H1 (cell line): ENCODE measurements around the gene PIP4K2C. TPM values are rescaled to one million over a fixed set of nuclear protein-coding genes. Genes with fewer than 3 reads are reported as not detected.

Source experiments
- CTCF ChIA-PET: fragments of 300-600 bp; sonication (Branson Sonifier 250); formaldehyde crosslinking; loops from one replicate; lab custom pipeline; 2021; ENCODE audit not compliant: partially characterized antibody; lab: Charles Lee
- POLR2A ChIA-PET: fragments of 300-600 bp; sonication (Branson Sonifier 250); formaldehyde crosslinking; loops from one replicate; lab custom pipeline; 2021; ENCODE audit warnings: inconsistent platforms; ENCODE audit not compliant: partially characterized antibody; lab: Charles Lee
- DNase-seq, 2 experiments: peaks; one replicate each; pipeline versions ENCODE4 v3.0.0 to v3.0.0-alpha.2; 2010 to 2022; ENCODE audit warnings: low spot score in 2 of 2, low read depth in 1 of 2, mixed read lengths in 1 of 2
- FAIRE-seq: peaks from 2 replicates; lab custom pipeline; 2011; peaks lifted over from hg19 to GRCh38; lab: Jason Lieb, UNC
- H2AFZ ChIP-seq: 2 replicates; pipeline ENCODE4 v1.8.1; 2012; ENCODE audit warnings: low read length, inconsistent platforms
- H2AK5ac ChIP-seq: 2 replicates; pipeline ENCODE4 v1.6.1; 2013; ENCODE audit warnings: low read depth, low read length
- H2BK120ac ChIP-seq: replicated peaks from 2 replicates; pipeline ENCODE3; 2013; ENCODE audit warnings: low read depth, low read length, inconsistent platforms
- H2BK12ac ChIP-seq: 2 replicates; pipeline ENCODE4 v1.6.1; 2013; ENCODE audit warnings: low read depth, low read length
- H2BK15ac ChIP-seq: 2 replicates; pipeline ENCODE4 v1.6.1; 2013; ENCODE audit warnings: low read length
- H2BK20ac ChIP-seq: 2 replicates; pipeline ENCODE4 v1.6.1; 2013; ENCODE audit warnings: low read length
- H2BK5ac ChIP-seq: 2 replicates; pipeline ENCODE4 v1.6.1; 2013; ENCODE audit warnings: low read depth, low read length
- H3K14ac ChIP-seq: 2 replicates; pipeline ENCODE4 v1.6.1; 2013; ENCODE audit warnings: inconsistent platforms; ENCODE audit not compliant: insufficient read length
- H3K18ac ChIP-seq: 2 replicates; pipeline ENCODE4 v1.6.1; 2013; ENCODE audit warnings: low read length; ENCODE audit errors: extremely low read depth
- H3K23ac ChIP-seq: 2 replicates; pipeline ENCODE4 v1.6.1; 2013; ENCODE audit warnings: inconsistent platforms; ENCODE audit not compliant: insufficient read length
- H3K23me2 ChIP-seq: 2 replicates; pipeline ENCODE4 v1.6.1; 2013; ENCODE audit warnings: low read depth, low read length
- H3K27ac ChIP-seq: 2 replicates; pipeline ENCODE4 v1.6.1; 2011; ENCODE audit warnings: low read depth, low read length, inconsistent platforms
- H3K27me3 ChIP-seq, 4 experiments: replicated peaks in 1 of 4; 1 replicate in 1 of 4; 2 replicates in 3 of 4; pipeline versions ENCODE4 v1.6.1 to v1.8.1; 2011 to 2013; ENCODE audit warnings: low read length in 3 of 4, mild to moderate bottlenecking in 3 of 4, inconsistent platforms in 2 of 4, mixed read lengths in 2 of 4, moderate library complexity in 1 of 4; ENCODE audit not compliant: control insufficient read depth in 3 of 4, insufficient read depth in 3 of 4; ENCODE audit errors: extremely low read depth in 1 of 4
- H3K36me3 ChIP-seq, 4 experiments: 2 replicates each; pipeline versions ENCODE4 v1.6.1 to v1.8.1; 2011 to 2013; ENCODE audit warnings: mild to moderate bottlenecking in 4 of 4, low read length in 3 of 4, moderate library complexity in 2 of 4, control low read depth in 1 of 4, inconsistent platforms in 1 of 4; ENCODE audit not compliant: insufficient read depth in 4 of 4, control insufficient read depth in 2 of 4
- H3K4ac ChIP-seq: replicated peaks from 2 replicates; pipeline ENCODE3; 2013; ENCODE audit warnings: low read length, low read depth, mixed read lengths, inconsistent platforms; ENCODE audit not compliant: insufficient read length
- H3K4me1 ChIP-seq, 4 experiments: replicated peaks in 1 of 4; 1 replicate in 1 of 4; 2 replicates in 3 of 4; pipeline versions ENCODE4 v1.6.1 to v1.8.1; 2011 to 2013; ENCODE audit warnings: low read length in 3 of 4, inconsistent platforms in 2 of 4, mixed read lengths in 1 of 4; ENCODE audit not compliant: insufficient read depth in 4 of 4, control insufficient read depth in 3 of 4
- H3K4me2 ChIP-seq, 2 experiments: 2 replicates each; pipeline versions ENCODE4 v1.6.1 to v1.8.1; 2011 to 2013; ENCODE audit warnings: low read depth in 2 of 2, low read length in 2 of 2, control low read depth in 1 of 2, inconsistent platforms in 1 of 2, mild to moderate bottlenecking in 1 of 2; ENCODE audit not compliant: insufficient read depth in 1 of 2
- H3K4me3 ChIP-seq, 4 experiments: fragments of 200-600, 300-600 bp in 1 of 4; sonication (generic), shearing (Covaris generic), sonication (Bioruptor Twin) in 1 of 4; 2 replicates each; pipeline versions ENCODE4 v1.5.1 to v1.8.1; 2011 to 2016; ENCODE audit warnings: low read length in 4 of 4, low read depth in 3 of 4, control low read depth in 2 of 4, inconsistent platforms in 2 of 4, mild to moderate bottlenecking in 2 of 4, mixed read lengths in 1 of 4, moderate library complexity in 1 of 4; ENCODE audit not compliant: insufficient read depth in 2 of 4; ENCODE audit errors: extremely low read depth in 1 of 4
- H3K56ac ChIP-seq: replicated peaks from 2 replicates; pipeline ENCODE3; 2013; ENCODE audit warnings: low read depth, mild to moderate bottlenecking, mixed read lengths, low read length, inconsistent platforms; ENCODE audit not compliant: insufficient read length
- H3K79me1 ChIP-seq: 2 replicates; pipeline ENCODE4 v1.6.1; 2013; ENCODE audit warnings: low read depth, low read length, control low read depth
- H3K79me2 ChIP-seq, 2 experiments: 2 replicates each; pipeline versions ENCODE4 v1.6.1 to v1.8.1; 2012 to 2013; ENCODE audit warnings: low read length in 2 of 2, mild to moderate bottlenecking in 2 of 2, inconsistent platforms in 1 of 2; ENCODE audit not compliant: insufficient read depth in 2 of 2, control insufficient read depth in 1 of 2
- H3K9ac ChIP-seq, 4 experiments: replicated peaks in 1 of 4; 1 replicate in 1 of 4; 2 replicates in 3 of 4; pipeline versions ENCODE4 v1.6.1 to v1.8.1; 2011 to 2013; ENCODE audit warnings: low read depth in 3 of 4, low read length in 3 of 4, control low read depth in 2 of 4, mild to moderate bottlenecking in 2 of 4, moderate library complexity in 2 of 4, inconsistent platforms in 1 of 4; ENCODE audit errors: extremely low read depth in 1 of 4
- H3K9me3 ChIP-seq, 2 experiments: 2 replicates each; pipeline versions ENCODE4 v1.6.1 to v1.8.1; 2012 to 2013; ENCODE audit warnings: mild to moderate bottlenecking in 2 of 2, moderate library complexity in 2 of 2, control low read depth in 1 of 2, inconsistent platforms in 1 of 2, low read depth in 1 of 2, low read length in 1 of 2, mixed read lengths in 1 of 2; ENCODE audit not compliant: insufficient read depth in 2 of 2
- H4K20me1 ChIP-seq, 2 experiments: replicated peaks in 1 of 2; 2 replicates each; pipeline versions ENCODE3 to v1.8.1; 2011 to 2013; ENCODE audit warnings: inconsistent platforms in 2 of 2, low read length in 2 of 2, mild to moderate bottlenecking in 1 of 2; ENCODE audit not compliant: insufficient read depth in 2 of 2, control insufficient read depth in 1 of 2
- H4K5ac ChIP-seq: 2 replicates; pipeline ENCODE4 v1.6.1; 2013; ENCODE audit warnings: low read length, low read depth, mixed read lengths, inconsistent platforms; ENCODE audit not compliant: insufficient read length
- H4K8ac ChIP-seq: 2 replicates; pipeline ENCODE4 v1.8.0; 2013; ENCODE audit warnings: mild to moderate bottlenecking, moderate library complexity, low read length, inconsistent platforms; ENCODE audit not compliant: insufficient read depth; ENCODE audit errors: extremely low read depth
- H4K91ac ChIP-seq: replicated peaks from 2 replicates; pipeline ENCODE3; 2013; ENCODE audit warnings: low read length, mixed read lengths, inconsistent platforms; ENCODE audit not compliant: insufficient read length
- MAFK ChIP-seq: IDR thresholded peaks from 2 replicates; pipeline ENCODE4 v1.6.1; 2012; ENCODE audit warnings: low read depth, mild to moderate bottlenecking, improper control_type of control experiment, low read length
- PHF8 ChIP-seq: fragments of 200-600 bp; sonication (generic); conservative IDR thresholded peaks from 2 replicates; pipeline ENCODE4 v1.7.1; 2012; ENCODE audit warnings: low read depth, mild to moderate bottlenecking, inconsistent platforms, low read length, moderate library complexity
- POU5F1 ChIP-seq: IDR thresholded peaks from 2 replicates; pipeline ENCODE4 v1.6.1; 2011; ENCODE audit warnings: low read depth, mild to moderate bottlenecking, low read length, moderate library complexity
- SAP30 ChIP-seq: fragments of 300-600 bp; sonication (generic); IDR thresholded peaks from 2 replicates; pipeline ENCODE4 v1.7.1; 2012; ENCODE audit warnings: low read length, moderate library complexity, mild to moderate bottlenecking, inconsistent platforms; ENCODE audit not compliant: insufficient read depth, insufficient replicate concordance
- SIN3A ChIP-seq, 2 experiments: IDR thresholded peaks in 1 of 2; conservative IDR thresholded peaks in 1 of 2; 2 replicates each; pipeline ENCODE4 v1.6.1; 2011 to 2012; ENCODE audit warnings: low read length in 2 of 2, improper control_type of control experiment in 1 of 2, low read depth in 1 of 2, mild to moderate bottlenecking in 1 of 2
- WGBS, 2 experiments: shearing (Covaris generic) in 1 of 2; methylation state at CpG; one replicate each; pipeline versions ENCODE4 v1.1.6 to v1.1.7; 2013 to 2015; ENCODE audit warnings: low lambda C conversion rate in 2 of 2, mixed read lengths in 2 of 2, inconsistent platforms in 1 of 2, low coverage in 1 of 2, missing lambda C conversion rate in 1 of 2; ENCODE audit not compliant: insufficient replicate concordance in 2 of 2, insufficient coverage in 1 of 2, insufficient read length in 1 of 2; ENCODE audit errors: extremely low coverage in 1 of 2, missing lambda C conversion rate in 1 of 2; 5-methylcytosine and 5-hydroxymethylcytosine counted together
- polyA plus RNA-seq, 7 experiments: library from polyadenylated mRNA; depleted of rRNA in 3 of 7; stranded (reverse) in 5 of 7; unstranded in 2 of 7; fragments of >200 nt in 5 of 7; fragments of 200-250 nt in 2 of 7; gene quantifications; 1 replicate in 5 of 7; 2 replicates in 1 of 7; 4 replicates in 1 of 7; pipeline versions ENCODE4 v1.2.1 to v1.2.3, GENCODE V29; 2011 to 2013; ENCODE audit warnings: missing spikeins in 2 of 7, mixed read lengths in 2 of 7
- total RNA-seq: library from RNA; stranded (reverse); fragmentation: NEBNext Ultra II Directional; extraction: Animal tissue kit (Norgen Biotek cat#: 25700); gene quantifications from 2 replicates; pipeline ENCODE4 v1.2.1, GENCODE V29; 2021

PIP4K2C gene
- total and polyA plus RNA-seq, 2 of the 8 experiments (the other 6 are each of a cell fraction or from before 2014, with no cell fraction given), result 25.0 to 27.1 TPM

DNA sequence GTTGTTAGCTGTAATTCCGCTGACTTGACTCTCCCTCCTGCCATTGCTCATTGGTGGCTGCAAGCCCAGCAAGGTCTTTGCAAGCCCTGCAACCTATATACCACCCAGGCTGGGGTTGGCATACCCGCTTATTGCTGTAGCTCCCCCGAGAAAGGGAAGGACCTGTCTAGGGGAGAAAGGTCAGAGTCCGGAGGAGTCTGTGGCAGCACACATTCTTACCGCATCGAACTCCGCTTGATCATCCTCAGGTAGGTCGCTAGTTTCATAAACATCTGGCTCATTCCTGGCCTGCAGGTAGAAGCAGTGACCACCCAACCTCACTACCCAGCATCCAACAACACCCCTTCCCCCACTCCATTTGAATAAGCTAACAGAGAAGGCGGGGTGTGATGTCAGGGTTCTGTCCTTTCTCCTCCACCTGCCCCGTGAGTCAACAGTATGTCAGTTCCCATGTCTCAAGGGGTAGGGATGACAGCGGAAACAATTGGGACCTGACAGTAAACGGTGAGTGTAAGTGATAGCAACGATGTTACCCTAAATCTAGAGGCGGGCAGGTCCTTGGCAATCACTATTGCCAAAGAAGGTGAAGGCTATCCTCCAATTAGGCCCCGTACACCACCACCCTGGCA lies 45.1 kb upstream of the PIP4K2C start:
- Histone ChIP-seq H3K27ac (0 out of 2 replicates have a peak overlapping the region, but pooled peaks have one; percentile 16), H4K5ac (no peak overlapping the region), H3K56ac (no peak overlapping the region), H3K36me3 (peaks cover 0 to 4% (median 0%) of the 10 kb centered on the region in 4 experiments; a peak in 3 of 8 replicates), H3K4me3 (peak overlapping the region; percentile 63 to 90 (median 81); a peak in 7 of 8 replicates), H2BK12ac (0 out of 2 replicates have a peak overlapping the region, but pooled peaks have one; percentile 0), H3K4me1 (peaks cover 3 to 14% (median 8%) of the 10 kb centered on the region in 4 experiments; a peak in 6 of 7 replicates), H3K9ac (peak overlapping the region; percentile 82 to 91 (median 86); a peak in 6 of 7 replicates), H3K23me2 (peaks cover 19% of the 10 kb centered on the region), H3K4ac (no peak overlapping the region), H3K79me2 (peaks cover 4 to 28% of the 10 kb centered on the region in 2 experiments; a peak in 3 of 4 replicates), H2AK5ac (no peak overlapping the region), H2BK5ac (peak overlapping the region; percentile 35; the same call in 1 of the 2 replicates), H4K8ac (peak overlapping the region; percentile 41; the same call in 1 of the 2 replicates), H3K4me2 (peak overlapping the region; percentile 83 to 85), H3K79me1 (peaks cover 8% of the 10 kb centered on the region; the same call in 1 of the 2 replicates), H2BK120ac (no peak overlapping the region), H3K18ac (no peak overlapping the region), H4K20me1 (peaks cover 2 to 9% of the 10 kb centered on the region in 2 experiments), H3K27me3 (peaks cover 0 to 5% (median 3%) of the 10 kb centered on the region in 4 experiments; a peak in 2 of 7 replicates), H3K9me3 (no peaks in the 10 kb centered on the region), H2BK20ac (no peak overlapping the region), H3K23ac (no peak overlapping the region), H2AFZ (no peak overlapping the region), H2BK15ac (no peak overlapping the region), H4K91ac (no peak overlapping the region), H3K14ac (no peak overlapping the region)
- no peak for DNase-seq
- FAIRE-seq, result no peak
- ChIA-PET CTCF (interaction anchor here (0.7 to 1.9 kb wide), 5 partner anchors 10 to 323 kb away, joined by 3 to 6 read pairs (median 4); no protein-coding TSS in a partner anchor), POLR2A (interaction anchor here (0.8 to 6.6 kb wide), 11 partner anchors 8 to 65 kb away, joined by 3 to 65 read pairs (median 4); partner anchors contain the start of genes ARHGEF25 and DDIT3)
- TF ChIP-seq PHF8 (no peak), MAFK (no peak), POU5F1 (no peak), SIN3A (conservative IDR thresholded peaks at IDR 0.05 in 1 of 2, IDR thresholded peaks at IDR 0.05 in 1 of 2; ENCODE audit: low read depth in 1 of 2, low read length in 2 of 2) (peak in 1 of 2 experiments; percentile 66; a peak in 2 of 4 replicates), SAP30 (peak; percentile 57)
- 80% methylated on average over 15 of the region's 15 CpGs; no CpG with 5 or more reads in 1 of the 2 experiments for WGBS, 2 experiments
